Epithelial cell of esophagus (primary cell): ENCODE results near the gene PTPN6.

Experiments used
- DNase-seq: peaks from one replicate; pipeline ENCODE4 v3.0.0; 2010; ENCODE audit warnings: low read depth
- H3K4me3 ChIP-seq: 2 replicates; pipeline ENCODE4 v1.5.1; 2011; ENCODE audit warnings: mild to moderate bottlenecking, low read length, control low read depth
- CTCF ChIP-seq: IDR thresholded peaks from 2 replicates; pipeline ENCODE4 v1.5.1; 2011; ENCODE audit warnings: low read depth, mild to moderate bottlenecking, low read length, control low read depth, inconsistent platforms; ENCODE audit not compliant: insufficient read depth; ENCODE audit errors: missing control alignments

PTPN6 gene

DNA sequence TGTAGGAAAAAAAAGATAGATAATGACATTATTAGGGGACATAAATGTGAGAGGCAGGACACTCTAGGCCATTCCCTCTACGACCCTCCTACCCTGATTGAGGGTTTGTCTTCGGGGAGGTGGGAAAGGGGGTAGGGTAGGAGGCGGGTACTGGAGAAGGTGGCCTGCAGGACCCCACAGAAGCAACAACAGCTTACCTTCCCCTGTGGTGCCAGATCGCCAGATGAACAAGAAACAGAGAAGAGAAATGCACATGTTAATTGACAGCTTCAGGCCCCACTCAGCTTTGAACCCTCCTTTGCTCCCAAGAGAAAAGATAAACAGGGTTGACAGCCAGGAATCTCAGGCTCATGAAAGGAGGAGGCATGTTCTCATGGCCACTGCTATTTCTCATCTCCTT, 14.6 kb downstream of the PTPN6 start:
- DNase-seq = no peak
- H3K4me3 ChIP-seq = no peak overlapping the region

DNA sequence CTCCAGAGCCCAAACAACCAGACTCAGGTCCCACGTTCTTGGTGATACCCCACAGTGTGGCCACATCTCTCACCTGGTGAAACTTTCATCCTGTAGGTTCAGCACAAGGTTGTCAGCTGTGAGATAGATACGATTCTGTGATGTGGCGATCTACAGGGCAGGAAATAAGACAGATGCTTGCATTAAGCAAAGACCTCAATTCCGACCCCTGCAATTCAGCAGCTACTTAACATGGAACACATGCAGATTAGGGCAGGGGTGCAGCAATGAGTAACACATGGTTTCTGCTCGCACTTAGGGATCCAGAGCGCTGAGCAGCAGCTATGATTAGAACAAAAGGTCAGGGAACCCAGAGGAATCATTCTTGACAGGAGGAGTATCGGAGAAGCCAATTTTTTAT, 15.2 kb downstream of the PTPN6 start:
- no peak overlapping the region for H3K4me3 ChIP-seq
- no peak for DNase-seq
- TF ChIP-seq CTCF = no peak

More for the DNA sequence above, 14.6 kb downstream of the PTPN6 start:
- TF ChIP-seq CTCF = no peak

- DNase-seq = no peak
- no peak overlapping the region for H3K4me3 ChIP-seq
- no peak for TF ChIP-seq CTCF
Observed at GRCh38 chr12:6967651-6968100, 16.5 kb downstream of the PTPN6 start.

DNA sequence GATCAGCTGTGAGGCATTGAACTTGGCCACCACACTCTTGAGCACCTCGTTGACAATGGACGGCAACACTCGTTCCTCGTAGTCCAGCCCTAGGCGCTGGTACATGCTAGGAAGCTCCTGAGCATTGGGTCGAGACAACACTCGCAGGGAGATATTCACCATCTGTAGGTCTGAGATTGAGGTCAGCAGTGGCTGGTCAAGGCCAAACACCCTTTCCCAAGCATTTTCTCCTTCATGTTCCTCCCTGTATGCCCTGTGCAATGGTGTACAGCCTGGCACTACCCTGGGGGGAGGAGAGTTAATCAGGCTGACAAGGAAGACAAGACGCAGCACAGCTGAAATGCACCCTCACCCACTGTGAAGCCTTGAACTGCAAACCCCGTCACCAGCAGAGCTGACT, 17.3 kb downstream of the PTPN6 start:
- no peak for TF ChIP-seq CTCF
- no peak for DNase-seq
- H3K4me3 ChIP-seq = no peak overlapping the region

DNA sequence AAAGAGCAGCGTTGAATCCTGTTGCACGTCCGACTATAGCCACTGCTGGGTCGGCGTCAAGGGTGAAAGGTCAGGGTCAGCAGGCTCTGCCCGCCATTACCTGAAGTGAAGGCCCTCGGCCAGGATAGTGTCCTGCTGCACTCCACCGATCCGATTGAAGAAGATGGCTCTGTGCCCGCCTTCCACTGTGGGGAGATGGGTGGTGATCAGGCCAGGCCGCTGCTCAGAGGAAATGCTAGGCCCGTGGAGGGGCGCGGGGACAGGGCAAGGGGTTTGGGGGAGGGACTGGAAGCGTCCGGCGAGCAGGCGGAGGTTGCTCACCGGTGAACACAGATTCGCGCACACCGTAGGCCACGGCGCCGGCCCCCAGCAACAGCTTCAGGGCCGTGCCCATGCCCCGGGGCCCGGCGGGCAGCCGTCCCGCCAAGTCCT, 19.0 kb downstream of the PTPN6 start:
- no peak for DNase-seq
- TF ChIP-seq CTCF = no peak
- peak overlapping the region; percentile 100 for H3K4me3 ChIP-seq

- TF ChIP-seq CTCF = no peak
- H3K4me3 ChIP-seq = no peak overlapping the region
- DNase-seq = no peak
Observed at GRCh38 chr12:6974180-6974579, 23.0 kb downstream of the PTPN6 start.

- DNase-seq = no peak
- no peak for TF ChIP-seq CTCF
- H3K4me3 ChIP-seq = no peak overlapping the region
Observed at GRCh38 chr12:6975297-6976032, 24.3 kb downstream of the PTPN6 start.
